Epithelial cell of proximal tubule (primary cell): ENCODE measurements around the gene MAPKAPK5. TPM values are rescaled to one million over a fixed set of nuclear protein-coding genes. Genes with fewer than 3 reads are reported as not detected.

Source experiments
- DNase-seq: peaks from one replicate; pipeline ENCODE4 v3.0.0-alpha.2; 2011; ENCODE audit warnings: low read depth
- H3K4me3 ChIP-seq: 2 replicates; pipeline ENCODE4 v1.5.1; 2011; ENCODE audit warnings: low read depth, mild to moderate bottlenecking, low read length
- CTCF ChIP-seq: conservative IDR thresholded peaks from 2 replicates; pipeline ENCODE4 v1.5.1; 2012; ENCODE audit warnings: low read depth, mild to moderate bottlenecking, low read length
- total RNA-seq: library from RNA; depleted of rRNA; stranded (reverse); fragments of >200 nt; gene quantifications from 2 replicates; pipeline ENCODE4 v1.2.3, GENCODE V29; 2015

MAPKAPK5 gene
- total RNA-seq, 1 donor from 2014 or later, result 45.0 TPM

GRCh38 chr12:111869671-111870070, 27.6 kb downstream of the MAPKAPK5 start:
- DNase-seq, result no peak
- no peak overlapping the region for H3K4me3 ChIP-seq
- no peak for TF ChIP-seq CTCF

- H3K4me3 ChIP-seq, result no peak overlapping the region
- no peak for TF ChIP-seq CTCF
- DNase-seq, result no peak
Observed at GRCh38 chr12:111870216-111870615, 28.2 kb downstream of the MAPKAPK5 start.

- no peak overlapping the region for H3K4me3 ChIP-seq
- no peak for DNase-seq
- no peak for TF ChIP-seq CTCF
Observed at GRCh38 chr12:111870706-111871105, 28.7 kb downstream of the MAPKAPK5 start.

- no peak overlapping the region for H3K4me3 ChIP-seq
- DNase-seq, result no peak
- no peak for TF ChIP-seq CTCF
Observed at GRCh38 chr12:111873113-111873512, 31.1 kb downstream of the MAPKAPK5 start.

- TF ChIP-seq CTCF, result no peak
- DNase-seq, result no peak
- H3K4me3 ChIP-seq, result no peak overlapping the region
Observed at GRCh38 chr12:111881716-111882115, 39.7 kb downstream of the MAPKAPK5 start.

- no peak for DNase-seq
- TF ChIP-seq CTCF, result no peak
- no peak overlapping the region for H3K4me3 ChIP-seq
Observed at GRCh38 chr12:111886662-111887545, 44.9 kb downstream of the MAPKAPK5 start.
